ENCODE measurements around the gene AMFR. TPM values are rescaled to one million over a fixed set of nuclear protein-coding genes. Genes with fewer than 3 reads are reported as not detected.

AMFR gene
- total and polyA plus RNA-seq, 2 of the 13 experiments (the other 11 are each of a cell fraction or from before 2014, with no cell fraction given), result 52.9 to 108 TPM

GRCh38 chr16:56331399-56331798 lies 93.9 kb downstream of the AMFR start (continued):
- TF ChIP-seq PRDM4 (CRISPR knock-in tag; IDR thresholded peaks at IDR 0.05; ENCODE audit: borderline replicate concordance) (no peak), ZBED4 (CRISPR knock-in tag; IDR thresholded peaks at IDR 0.05; ENCODE audit: borderline replicate concordance) (no peak)

GRCh38 chr16:56330476-56330875 lies 94.9 kb downstream of the AMFR start:
- ChIA-PET CTCF (ENCODE audit: low intra/inter-chr PET ratio, low total read pairs) (no interaction called here), POLR2A (no interaction called here)
- H4K20me1 ChIP-seq (ENCODE audit: insufficient read depth, low read length), result no peaks in the 10 kb centered on the region
- H3K27me3 ChIP-seq (ENCODE audit: control insufficient read depth in 1 of 2, insufficient read depth in 2 of 2, low read length in 2 of 2), result peaks cover 9 to 81% of the 10 kb centered on the region in 2 experiments
- no peak overlapping the region for H3K9ac ChIP-seq (ENCODE audit: insufficient read depth, low read depth, low read length)
- H3K27ac ChIP-seq (ENCODE audit: extremely low read length, insufficient read depth, low read length), result no peak overlapping the region
- FAIRE-seq, result no peak
- no peak for DNase-seq (ENCODE audit: low spot score)
- no peak overlapping the region for H2AFZ ChIP-seq (ENCODE audit: low read length)
- intact Hi-C loops (cut with micrococcal nuclease; ENCODE audit: unreplicated experiment) (no loop called here), in situ Hi-C loops (cut with HindIII; ENCODE audit: extremely low pct_ligation_motif_present, low pct_unique_long_range_greater_than_20kb) (no loop called here)
- no peaks in the 10 kb centered on the region for H3K79me2 ChIP-seq (ENCODE audit: insufficient read depth, low read length)
- H3K9me3 ChIP-seq (ENCODE audit: low read length), result no peaks in the 10 kb centered on the region
- no peaks in the 10 kb centered on the region for H3K4me1 ChIP-seq (ENCODE audit: insufficient read depth, low read length)
- WGBS (ENCODE audit: low lambda C conversion rate), result 33% methylated on average over 4 of the region's 4 CpGs
- no peak for ATAC-seq
- H3K36me3 ChIP-seq (replicated peaks in 1 of 2; ENCODE audit: control insufficient read depth in 1 of 2, insufficient read depth in 2 of 2, low read length in 2 of 2), result no peaks in the 10 kb centered on the region
- H3K4me2 ChIP-seq (ENCODE audit: low read depth, low read length), result no peak overlapping the region
- BruUV-seq (replicated peaks), result no TSS peak
- H3K4me3 ChIP-seq (replicated peaks in 1 of 3; ENCODE audit: insufficient read depth in 1 of 3, low read depth in 2 of 3, low read length in 3 of 3), result no peak overlapping the region
- TF ChIP-seq GZF1 (CRISPR knock-in tag; IDR thresholded peaks at IDR 0.05) (no peak), LCORL (IDR thresholded peaks at IDR 0.05) (no peak), LCORL (CRISPR knock-in tag; IDR thresholded peaks at IDR 0.05) (no peak), SRY (CRISPR knock-in tag; IDR thresholded peaks at IDR 0.05) (no peak), NCOA2 (CRISPR knock-in tag; IDR thresholded peaks at IDR 0.05) (no peak), SMARCE1 (IDR thresholded peaks at IDR 0.05; ENCODE audit: borderline replicate concordance) (no peak), BCLAF1 (IDR thresholded peaks at IDR 0.05) (no peak), TAF15 (IDR thresholded peaks at IDR 0.05; ENCODE audit: low read depth, low read length, poor library complexity, severe bottlenecking) (no peak), RFX3 (CRISPR knock-in tag; IDR thresholded peaks at IDR 0.05) (no peak)
